ENCODE measurements around the gene ATXN1.

GRCh38 chr6:16377470-16377869 lies 383.8 kb downstream of the ATXN1 start:
- TF ChIP-seq, protein P1, sequence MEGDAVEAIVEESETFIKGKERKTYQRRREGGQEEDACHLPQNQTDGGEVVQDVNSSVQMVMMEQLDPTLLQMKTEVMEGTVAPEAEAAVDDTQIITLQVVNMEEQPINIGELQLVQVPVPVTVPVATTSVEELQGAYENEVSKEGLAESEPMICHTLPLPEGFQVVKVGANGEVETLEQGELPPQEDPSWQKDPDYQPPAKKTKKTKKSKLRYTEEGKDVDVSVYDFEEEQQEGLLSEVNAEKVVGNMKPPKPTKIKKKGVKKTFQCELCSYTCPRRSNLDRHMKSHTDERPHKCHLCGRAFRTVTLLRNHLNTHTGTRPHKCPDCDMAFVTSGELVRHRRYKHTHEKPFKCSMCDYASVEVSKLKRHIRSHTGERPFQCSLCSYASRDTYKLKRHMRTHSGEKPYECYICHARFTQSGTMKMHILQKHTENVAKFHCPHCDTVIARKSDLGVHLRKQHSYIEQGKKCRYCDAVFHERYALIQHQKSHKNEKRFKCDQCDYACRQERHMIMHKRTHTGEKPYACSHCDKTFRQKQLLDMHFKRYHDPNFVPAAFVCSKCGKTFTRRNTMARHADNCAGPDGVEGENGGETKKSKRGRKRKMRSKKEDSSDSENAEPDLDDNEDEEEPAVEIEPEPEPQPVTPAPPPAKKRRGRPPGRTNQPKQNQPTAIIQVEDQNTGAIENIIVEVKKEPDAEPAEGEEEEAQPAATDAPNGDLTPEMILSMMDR (tag by site-specific recombination; IDR thresholded peaks at IDR 0.05): no peak
- TF ChIP-seq ZNF776 (tag by site-specific recombination; IDR thresholded peaks at IDR 0.05; ENCODE audit: borderline replicate concordance) (no peak), ZNF350 (tag by site-specific recombination; IDR thresholded peaks at IDR 0.05) (no peak), ZBTB17 (tag by site-specific recombination; IDR thresholded peaks at IDR 0.05) (no peak), ZBTB7A (tag by site-specific recombination; IDR thresholded peaks at IDR 0.05; ENCODE audit: low read depth) (no peak), ZNF792 (tag by site-specific recombination; IDR thresholded peaks at IDR 0.05) (no peak)
